Natural killer cell (primary cell): ENCODE data around the gene CPS1. TPM values are rescaled to one million over a fixed set of nuclear protein-coding genes. Genes with fewer than 3 reads are reported as not detected.

Experiments used
- ATAC-seq, 3 donors: fragments of 150-1000 bp in 2 of 3; fragments of 200-7000 bp in 1 of 3; cut with Tn5 transposase; 1 replicate in 1 of 3; 2 replicates in 2 of 3; pipeline ENCODE4 v1.10.0; 2021; ENCODE audit warnings: mild to moderate bottlenecking in 2 of 3, moderate library complexity in 2 of 3
- DNase-seq, 2 donors: peaks; one replicate each; pipeline versions ENCODE4 v3.0.0 to v3.0.0-alpha.2; 2013 to 2021; ENCODE audit warnings: mixed read lengths in 1 of 2
- H3K27ac ChIP-seq: one replicate; pipeline ENCODE4 v1.5.1; 2013; ENCODE audit warnings: mild to moderate bottlenecking, low read length
- H3K27me3 ChIP-seq: one replicate; pipeline ENCODE4 v1.6.1; 2013; ENCODE audit warnings: low read length; ENCODE audit not compliant: control insufficient read depth, insufficient read depth
- H3K36me3 ChIP-seq: one replicate; pipeline ENCODE4 v1.6.1; 2013; ENCODE audit warnings: low read length; ENCODE audit not compliant: control insufficient read depth, insufficient read depth
- H3K4me1 ChIP-seq: one replicate; pipeline ENCODE4 v1.6.1; 2013; ENCODE audit warnings: low read length; ENCODE audit not compliant: control insufficient read depth, insufficient read depth
- H3K4me3 ChIP-seq: one replicate; pipeline ENCODE4 v1.5.1; 2013; ENCODE audit warnings: low read length
- H3K9me3 ChIP-seq: one replicate; pipeline ENCODE4 v1.6.1; 2013; ENCODE audit warnings: low read length; ENCODE audit not compliant: control insufficient read depth, insufficient read depth
- H3K27ac Mint-ChIP-seq, 2 donors: one replicate each; pipeline ENCODE4 v1.8.0; 2022; ENCODE audit warnings: mild to moderate bottlenecking in 2 of 2, mixed read lengths in 2 of 2, moderate library complexity in 1 of 2
- H3K27me3 Mint-ChIP-seq, 2 donors: one replicate each; pipeline ENCODE4 v1.8.0; 2022; ENCODE audit warnings: low read depth in 2 of 2, mixed read lengths in 2 of 2
- H3K36me3 Mint-ChIP-seq: one replicate; pipeline ENCODE4 v1.8.0; 2022; ENCODE audit warnings: mixed read lengths
- H3K4me1 Mint-ChIP-seq, 2 donors: one replicate each; pipeline ENCODE4 v1.8.0; 2022; ENCODE audit warnings: mixed read lengths in 2 of 2
- H3K4me3 Mint-ChIP-seq: one replicate; pipeline ENCODE4 v1.8.0; 2022; ENCODE audit warnings: mild to moderate bottlenecking, moderate library complexity, mixed read lengths
- H3K9me3 Mint-ChIP-seq, 2 donors: one replicate each; pipeline ENCODE4 v1.8.0; 2022; ENCODE audit warnings: mixed read lengths in 2 of 2
- intact Hi-C: fragments of 100-400 bp; cut with micrococcal nuclease; formaldehyde crosslinking; loops from one replicate; pipeline ENCODE4 v1.14.2; 2022
- total RNA-seq, 4 donors: library from RNA; stranded (reverse); fragments of 120-200 nt in 1 of 4; gene quantifications; one replicate each; pipeline versions ENCODE4 v1.2.3 to v1.2.4, GENCODE V29; 2013 to 2022
- TF ChIP-seq, protein P1 (sequence below): fragments of 200-600 bp; IDR thresholded peaks from one replicate; pipeline ENCODE4 v1.8.0; 2022; ENCODE audit warnings: antibody characterized with exemption

Gene CPS1
- total RNA-seq, 3 donors from 2014 or later (not counting 1 experiment from before 2014, with no cell fraction given), result 1.3 TPM; not detected in 2

DNA sequence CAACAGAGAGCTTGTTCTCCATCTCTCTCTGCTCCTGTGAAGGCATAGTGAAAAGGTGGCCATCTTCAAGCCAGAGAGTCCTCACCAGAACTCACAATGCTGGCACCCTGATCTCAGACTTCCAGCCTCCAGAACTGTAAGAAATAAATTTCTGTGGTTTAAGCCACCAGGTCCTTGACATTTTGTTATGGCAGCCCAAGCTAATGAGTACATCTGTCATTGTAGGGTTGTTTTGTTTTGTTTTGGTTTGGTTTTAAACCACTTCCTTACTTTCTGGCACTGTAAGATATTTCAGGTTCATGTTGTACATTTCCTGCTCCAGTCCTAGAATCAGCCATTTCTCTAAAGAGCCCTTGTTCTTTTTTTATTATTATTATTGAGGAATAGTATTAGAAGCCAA, 171.2 kb downstream of the CPS1 start:
- no peaks in the 10 kb centered on the region for H3K9me3 ChIP-seq
- no peaks in the 10 kb centered on the region for H3K36me3 Mint-ChIP-seq
- intact Hi-C loops, result no loop called here
- ATAC-seq (no peak), DNase-seq (no peak)
- no peaks in the 10 kb centered on the region for H3K27me3 ChIP-seq
- H3K27ac Mint-ChIP-seq, result no peak overlapping the region
- H3K27me3 Mint-ChIP-seq, result no peaks in the 10 kb centered on the region
- H3K4me1 Mint-ChIP-seq, result no peaks in the 10 kb centered on the region
- TF ChIP-seq, protein P1, sequence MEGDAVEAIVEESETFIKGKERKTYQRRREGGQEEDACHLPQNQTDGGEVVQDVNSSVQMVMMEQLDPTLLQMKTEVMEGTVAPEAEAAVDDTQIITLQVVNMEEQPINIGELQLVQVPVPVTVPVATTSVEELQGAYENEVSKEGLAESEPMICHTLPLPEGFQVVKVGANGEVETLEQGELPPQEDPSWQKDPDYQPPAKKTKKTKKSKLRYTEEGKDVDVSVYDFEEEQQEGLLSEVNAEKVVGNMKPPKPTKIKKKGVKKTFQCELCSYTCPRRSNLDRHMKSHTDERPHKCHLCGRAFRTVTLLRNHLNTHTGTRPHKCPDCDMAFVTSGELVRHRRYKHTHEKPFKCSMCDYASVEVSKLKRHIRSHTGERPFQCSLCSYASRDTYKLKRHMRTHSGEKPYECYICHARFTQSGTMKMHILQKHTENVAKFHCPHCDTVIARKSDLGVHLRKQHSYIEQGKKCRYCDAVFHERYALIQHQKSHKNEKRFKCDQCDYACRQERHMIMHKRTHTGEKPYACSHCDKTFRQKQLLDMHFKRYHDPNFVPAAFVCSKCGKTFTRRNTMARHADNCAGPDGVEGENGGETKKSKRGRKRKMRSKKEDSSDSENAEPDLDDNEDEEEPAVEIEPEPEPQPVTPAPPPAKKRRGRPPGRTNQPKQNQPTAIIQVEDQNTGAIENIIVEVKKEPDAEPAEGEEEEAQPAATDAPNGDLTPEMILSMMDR, result no peak
- H3K36me3 ChIP-seq, result no peaks in the 10 kb centered on the region
- H3K4me1 ChIP-seq, result no peaks in the 10 kb centered on the region
- H3K4me3 ChIP-seq, result no peak overlapping the region
- no peak overlapping the region for H3K27ac ChIP-seq
- H3K4me3 Mint-ChIP-seq, result no peak overlapping the region
- peaks cover 5 to 8% of the 10 kb centered on the region in 2 donors for H3K9me3 Mint-ChIP-seq

Other genes with a start within 250 kb of the CPS1 start
- not detected for gene MYL1, start 241.4 kb upstream of the CPS1 start, total RNA-seq
- gene LANCL1, start 79.8 kb upstream of the CPS1 start, total RNA-seq, result 10 to 100 TPM; 21.0 to 27.0 (median 24.4) TPM